IPS-15b (cell line): ENCODE measurements around the gene PIK3IP1.
"Not testable (repeated sequence)": the region's sequence is repeated elsewhere in the genome, so short reads cannot be mapped to it uniquely, and the experiment has no call there.

Experiments used
- H3K27me3 ChIP-seq: one replicate; pipeline ENCODE4 v1.6.1; 2013; ENCODE audit warnings: low read length; ENCODE audit not compliant: control insufficient read depth, insufficient read depth
- H3K36me3 ChIP-seq: one replicate; pipeline ENCODE4 v1.6.1; 2013; ENCODE audit warnings: low read length; ENCODE audit not compliant: control insufficient read depth, insufficient read depth
- H3K4me1 ChIP-seq: one replicate; pipeline ENCODE4 v1.6.1; 2013; ENCODE audit warnings: mild to moderate bottlenecking, low read length; ENCODE audit not compliant: control insufficient read depth, insufficient read depth
- H3K4me3 ChIP-seq: one replicate; pipeline ENCODE4 v1.5.1; 2013; ENCODE audit warnings: low read depth, low read length
- H3K9ac ChIP-seq: one replicate; pipeline ENCODE4 v1.6.1; 2013; ENCODE audit warnings: low read depth, mild to moderate bottlenecking, low read length
- H3K9me3 ChIP-seq: one replicate; pipeline ENCODE4 v1.6.1; 2013; ENCODE audit warnings: mild to moderate bottlenecking, low read length; ENCODE audit not compliant: control insufficient read depth, insufficient read depth

PIK3IP1 gene

DNA sequence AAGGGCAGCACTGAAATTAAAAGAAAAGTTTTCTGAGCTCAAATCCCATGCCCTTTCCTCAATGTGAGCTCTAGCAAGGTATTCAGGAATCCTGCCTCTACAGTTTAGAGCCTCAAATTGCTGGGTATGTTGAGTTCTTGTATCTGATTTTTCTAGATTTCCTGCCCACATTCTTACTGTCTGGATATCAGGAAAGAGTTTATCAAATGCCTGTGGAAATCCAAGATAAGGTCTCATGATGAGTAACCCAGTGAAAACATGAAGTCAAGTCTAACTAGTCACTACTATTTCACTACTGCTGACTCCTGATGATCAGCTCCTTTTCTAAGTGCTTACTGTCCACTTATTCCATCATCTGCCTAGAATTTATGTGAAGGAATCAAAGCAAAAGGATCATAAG is 50.4 kb downstream of the PIK3IP1 start:
- Histone ChIP-seq H3K27me3 (no peaks in the 10 kb centered on the region), H3K4me1 (peaks cover 10% of the 10 kb centered on the region), H3K9ac (no peak overlapping the region), H3K9me3 (no peaks in the 10 kb centered on the region), H3K4me3 (no peak overlapping the region), H3K36me3 (no peaks in the 10 kb centered on the region)

DNA sequence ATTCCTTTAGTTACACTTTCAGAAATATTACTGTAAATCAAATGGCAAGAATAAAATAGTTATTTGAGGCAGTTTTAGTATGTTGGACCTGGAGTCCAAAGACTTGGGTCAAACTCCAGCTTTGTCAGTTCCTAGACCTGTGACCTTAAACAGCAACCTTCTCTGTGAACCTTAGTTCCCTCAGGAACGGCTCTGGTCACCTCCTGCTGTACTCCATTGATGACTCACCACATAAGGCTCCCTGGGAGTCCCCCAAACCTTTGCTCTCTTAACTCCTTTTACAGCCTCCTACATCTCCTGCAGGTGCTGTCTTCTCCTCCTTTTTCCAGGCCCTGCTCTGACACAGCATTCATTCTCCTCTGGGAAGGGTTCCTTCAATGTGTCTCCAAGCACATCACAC is 51.1 kb downstream of the PIK3IP1 start:
- H3K9me3 ChIP-seq = no peaks in the 10 kb centered on the region
- no peak overlapping the region for H3K9ac ChIP-seq
- no peak overlapping the region for H3K4me3 ChIP-seq
- peaks cover 10% of the 10 kb centered on the region for H3K4me1 ChIP-seq
- H3K27me3 ChIP-seq = no peaks in the 10 kb centered on the region
- no peaks in the 10 kb centered on the region for H3K36me3 ChIP-seq

GRCh38 chr22:31239771-31240370 is 52.4 kb downstream of the PIK3IP1 start:
- Histone ChIP-seq H3K4me1 (peaks cover 10% of the 10 kb centered on the region), H3K4me3 (no peak overlapping the region), H3K36me3 (no peaks in the 10 kb centered on the region), H3K27me3 (no peaks in the 10 kb centered on the region), H3K9me3 (no peaks in the 10 kb centered on the region), H3K9ac (no peak overlapping the region)

DNA sequence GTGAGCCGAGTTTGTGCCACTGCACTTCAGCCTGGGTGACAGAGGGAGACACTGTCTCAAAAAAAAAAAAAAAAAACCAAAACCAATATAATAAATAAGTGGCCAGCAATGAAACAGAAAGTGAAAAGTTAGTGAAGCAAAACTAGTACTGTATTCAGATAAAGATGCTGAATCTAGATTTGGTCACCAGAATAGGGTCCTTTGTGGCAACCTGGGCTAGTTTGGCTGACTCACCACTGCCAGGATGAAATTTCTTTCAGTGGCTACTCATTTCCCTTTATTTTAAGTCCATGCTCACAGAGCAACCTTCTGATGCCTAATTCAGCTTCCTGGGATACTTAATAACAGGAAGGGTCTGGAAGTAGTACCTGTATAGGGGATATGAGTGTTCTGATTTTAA is 54.2 kb downstream of the PIK3IP1 start:
- H3K9me3 ChIP-seq = no peaks in the 10 kb centered on the region
- no peak overlapping the region for H3K9ac ChIP-seq
- no peak overlapping the region for H3K4me3 ChIP-seq
- no peaks in the 10 kb centered on the region for H3K36me3 ChIP-seq
- H3K27me3 ChIP-seq = no peaks in the 10 kb centered on the region
- no peaks in the 10 kb centered on the region for H3K4me1 ChIP-seq

DNA sequence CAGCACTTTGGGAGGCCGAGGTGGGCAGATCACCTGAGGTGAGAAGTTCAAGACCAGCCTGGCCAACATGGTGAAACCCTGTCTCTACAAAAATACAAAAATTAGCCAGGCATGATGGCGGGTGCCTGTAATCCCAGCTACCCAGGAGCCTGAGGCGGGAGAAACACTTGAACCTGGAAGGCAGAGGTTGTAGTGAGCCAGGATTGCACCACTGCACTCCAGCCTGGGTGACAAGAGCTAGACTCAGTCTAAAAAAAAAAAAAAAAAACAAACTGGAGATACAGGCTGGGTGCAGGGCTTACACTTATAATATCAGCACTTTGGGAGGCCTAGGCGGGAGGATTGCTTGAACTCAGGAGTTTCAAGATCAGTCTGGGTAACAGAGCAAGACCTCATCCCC is 56.2 kb downstream of the PIK3IP1 start:
- H3K9ac ChIP-seq, H3K4me1 ChIP-seq, H3K27me3 ChIP-seq, H3K36me3 ChIP-seq, H3K9me3 ChIP-seq, H3K4me3 ChIP-seq: not testable (repeated sequence)

DNA sequence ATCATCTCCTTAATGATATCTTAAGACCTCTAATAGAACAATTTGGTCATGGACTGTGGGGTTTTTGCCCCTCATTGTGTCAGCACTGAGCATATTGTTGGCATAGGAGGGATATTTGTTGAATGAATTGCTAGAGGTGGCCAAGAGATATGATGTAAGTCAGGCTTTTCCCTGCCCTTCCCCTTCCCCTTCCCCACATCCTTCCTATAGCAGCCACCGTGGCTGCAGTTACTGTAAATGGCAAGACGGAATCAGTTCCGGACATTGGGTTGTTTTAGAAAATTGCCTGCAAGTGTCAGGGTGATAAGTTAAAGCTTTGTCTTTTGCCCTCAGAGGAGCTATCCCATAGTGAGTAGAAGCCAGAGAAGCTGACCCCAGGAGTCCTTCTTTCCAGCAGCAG is 57.2 kb downstream of the PIK3IP1 start:
- no peak overlapping the region for H3K4me3 ChIP-seq
- no peak overlapping the region for H3K9ac ChIP-seq
- no peaks in the 10 kb centered on the region for H3K27me3 ChIP-seq
- H3K4me1 ChIP-seq = no peaks in the 10 kb centered on the region
- no peaks in the 10 kb centered on the region for H3K36me3 ChIP-seq
- H3K9me3 ChIP-seq = no peaks in the 10 kb centered on the region

DNA sequence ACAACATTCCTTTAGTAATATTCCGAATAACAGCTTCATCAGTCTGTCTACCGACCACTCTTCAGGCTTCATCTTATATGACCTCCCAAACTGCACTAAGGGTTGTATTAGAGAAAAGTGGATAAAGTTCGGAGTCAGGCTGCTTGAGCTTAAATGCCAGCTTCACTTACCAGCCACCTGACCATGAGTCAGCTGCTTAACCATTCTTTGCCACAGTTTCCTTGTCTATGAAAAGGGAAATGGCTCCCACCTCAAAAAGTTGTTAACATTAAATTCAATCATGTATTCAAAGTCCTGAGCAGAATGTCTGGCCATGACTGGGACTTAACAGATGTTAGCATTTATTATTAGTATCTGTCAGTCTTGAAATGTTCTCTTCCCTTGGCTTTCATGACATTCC is 59.3 kb downstream of the PIK3IP1 start:
- Histone ChIP-seq H3K9ac (no peak overlapping the region), H3K9me3 (no peaks in the 10 kb centered on the region), H3K27me3 (no peaks in the 10 kb centered on the region), H3K36me3 (no peaks in the 10 kb centered on the region), H3K4me1 (peaks cover 2% of the 10 kb centered on the region), H3K4me3 (no peak overlapping the region)
